ENCODE results near the gene OARD1.

Gene OARD1

GRCh38 chr6:41061196-41061726, 10.9 kb downstream of the OARD1 start:
- peaks cover 27% of the 10 kb centered on the region for H3K4me1 ChIP-seq (ENCODE audit: control insufficient read depth, insufficient read depth, low read length, poor library complexity, severe bottlenecking)
- 94 to 96% methylated on average over 11 to 13 of the region's 13 CpGs for WGBS, 2 experiments (ENCODE audit: insufficient coverage in 2 of 2)
- H3K4me3 ChIP-seq (ENCODE audit: extremely low read depth, insufficient read depth, low read length, poor library complexity, severe bottlenecking): no peak overlapping the region

DNA sequence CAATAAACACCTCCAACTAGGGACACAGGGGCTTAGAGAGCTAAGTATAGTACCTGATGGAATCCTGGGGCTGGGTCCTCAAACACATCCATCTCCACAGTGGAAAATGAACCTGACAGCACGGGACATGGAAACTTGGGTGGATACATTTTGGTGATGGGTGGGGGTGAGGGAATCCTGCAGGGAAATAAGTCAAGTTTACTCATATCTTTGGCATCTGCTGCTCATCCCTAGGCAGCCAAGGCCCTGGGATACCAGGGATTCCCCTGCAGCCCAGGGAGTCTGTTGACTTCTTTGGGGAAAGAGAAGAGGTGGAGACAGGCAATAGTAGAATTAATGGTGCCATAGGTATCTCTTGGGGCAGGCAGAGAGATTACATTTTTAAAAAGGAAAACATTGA, 12.6 kb downstream of the OARD1 start:
- no CpG with 5 or more reads among the region's 1 CpG for WGBS, 2 experiments (ENCODE audit: insufficient coverage in 2 of 2)
- no peak overlapping the region for H3K27ac ChIP-seq (ENCODE audit: low read depth, low read length, severe bottlenecking)
- no peaks in the 10 kb centered on the region for H3K9me3 ChIP-seq (ENCODE audit: control insufficient read depth, low read length)
- H3K36me3 ChIP-seq (ENCODE audit: control insufficient read depth, insufficient read depth, low read length): peaks cover 23% of the 10 kb centered on the region
- H3K4me3 ChIP-seq (ENCODE audit: extremely low read depth, insufficient read depth, low read length, poor library complexity, severe bottlenecking): no peak overlapping the region
- peaks cover 22% of the 10 kb centered on the region for H3K4me1 ChIP-seq (ENCODE audit: control insufficient read depth, insufficient read depth, low read length, poor library complexity, severe bottlenecking)

More at GRCh38 chr6:41061196-41061726, 10.9 kb downstream of the OARD1 start:
- no peaks in the 10 kb centered on the region for H3K9me3 ChIP-seq (ENCODE audit: control insufficient read depth, low read length)
- peaks cover 33% of the 10 kb centered on the region for H3K36me3 ChIP-seq (ENCODE audit: control insufficient read depth, insufficient read depth, low read length)
- no peak overlapping the region for H3K27ac ChIP-seq (ENCODE audit: low read depth, low read length, severe bottlenecking)

GRCh38 chr6:41058783-41059181, 13.4 kb downstream of the OARD1 start:
- Histone ChIP-seq H3K4me3 (ENCODE audit: extremely low read depth, insufficient read depth, low read length, poor library complexity, severe bottlenecking) (no peak overlapping the region), H3K27ac (ENCODE audit: low read depth, low read length, severe bottlenecking) (peak overlapping the region; percentile 32)
- 90 to 100% methylated on average over 1 of the region's 2 CpGs for WGBS, 2 experiments (ENCODE audit: insufficient coverage in 2 of 2)

GRCh38 chr6:41056768-41057490, 15.2 kb downstream of the OARD1 start:
- Histone ChIP-seq H3K4me3 (ENCODE audit: extremely low read depth, insufficient read depth, low read length, poor library complexity, severe bottlenecking) (no peak overlapping the region), H3K4me1 (ENCODE audit: control insufficient read depth, insufficient read depth, low read length, poor library complexity, severe bottlenecking) (peaks cover 20% of the 10 kb centered on the region), H3K27ac (ENCODE audit: low read depth, low read length, severe bottlenecking) (no peak overlapping the region), H3K36me3 (ENCODE audit: control insufficient read depth, insufficient read depth, low read length) (peaks cover 12% of the 10 kb centered on the region), H3K9me3 (ENCODE audit: control insufficient read depth, low read length) (no peaks in the 10 kb centered on the region)
- 92 to 93% methylated on average over 5 of the region's 6 CpGs for WGBS, 2 experiments (ENCODE audit: insufficient coverage in 2 of 2)

More at GRCh38 chr6:41058783-41059181, 13.4 kb downstream of the OARD1 start:
- no peaks in the 10 kb centered on the region for H3K9me3 ChIP-seq (ENCODE audit: control insufficient read depth, low read length)
- H3K4me1 ChIP-seq (ENCODE audit: control insufficient read depth, insufficient read depth, low read length, poor library complexity, severe bottlenecking): peaks cover 16% of the 10 kb centered on the region
- peaks cover 16% of the 10 kb centered on the region for H3K36me3 ChIP-seq (ENCODE audit: control insufficient read depth, insufficient read depth, low read length)

DNA sequence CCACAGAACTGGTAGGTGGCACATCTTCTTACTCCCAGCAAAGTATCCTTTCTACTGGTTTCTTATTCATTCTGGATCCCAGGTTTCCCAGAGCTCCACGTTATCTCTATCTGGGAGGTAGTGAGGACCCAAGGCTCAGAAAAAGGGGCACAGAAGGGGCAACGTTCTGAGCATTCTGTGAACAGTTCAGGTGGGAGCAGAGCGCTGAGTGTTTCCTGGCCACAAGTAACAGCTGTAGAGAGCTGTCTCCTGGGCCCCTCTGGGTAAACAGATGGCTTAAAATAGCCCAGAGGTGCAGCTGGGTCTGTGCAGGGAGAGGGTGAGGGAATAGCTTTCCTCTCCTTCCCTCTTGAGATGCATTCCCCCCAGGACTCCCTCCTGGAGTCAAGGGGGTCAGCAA, 17.0 kb downstream of the OARD1 start:
- 82 to 100% methylated on average over 2 to 3 of the region's 3 CpGs for WGBS, 2 experiments (ENCODE audit: insufficient coverage in 2 of 2)
- no peak overlapping the region for H3K4me3 ChIP-seq (ENCODE audit: extremely low read depth, insufficient read depth, low read length, poor library complexity, severe bottlenecking)

GRCh38 chr6:41054511-41054910, 17.6 kb downstream of the OARD1 start:
- Histone ChIP-seq H3K4me1 (ENCODE audit: control insufficient read depth, insufficient read depth, low read length, poor library complexity, severe bottlenecking) (peaks cover 25% of the 10 kb centered on the region), H3K9me3 (ENCODE audit: control insufficient read depth, low read length) (no peaks in the 10 kb centered on the region), H3K4me3 (ENCODE audit: extremely low read depth, insufficient read depth, low read length, poor library complexity, severe bottlenecking) (no peak overlapping the region), H3K36me3 (ENCODE audit: control insufficient read depth, insufficient read depth, low read length) (no peaks in the 10 kb centered on the region), H3K27ac (ENCODE audit: low read depth, low read length, severe bottlenecking) (no peak overlapping the region)
- 100% methylated on average over 2 of the region's 3 CpGs; no CpG with 5 or more reads in 1 of the 2 experiments for WGBS, 2 experiments (ENCODE audit: insufficient coverage in 2 of 2)

More for the DNA sequence above, 17.0 kb downstream of the OARD1 start:
- Histone ChIP-seq H3K9me3 (ENCODE audit: control insufficient read depth, low read length) (no peaks in the 10 kb centered on the region), H3K36me3 (ENCODE audit: control insufficient read depth, insufficient read depth, low read length) (no peaks in the 10 kb centered on the region), H3K4me1 (ENCODE audit: control insufficient read depth, insufficient read depth, low read length, poor library complexity, severe bottlenecking) (peaks cover 23% of the 10 kb centered on the region), H3K27ac (ENCODE audit: low read depth, low read length, severe bottlenecking) (no peak overlapping the region)

DNA sequence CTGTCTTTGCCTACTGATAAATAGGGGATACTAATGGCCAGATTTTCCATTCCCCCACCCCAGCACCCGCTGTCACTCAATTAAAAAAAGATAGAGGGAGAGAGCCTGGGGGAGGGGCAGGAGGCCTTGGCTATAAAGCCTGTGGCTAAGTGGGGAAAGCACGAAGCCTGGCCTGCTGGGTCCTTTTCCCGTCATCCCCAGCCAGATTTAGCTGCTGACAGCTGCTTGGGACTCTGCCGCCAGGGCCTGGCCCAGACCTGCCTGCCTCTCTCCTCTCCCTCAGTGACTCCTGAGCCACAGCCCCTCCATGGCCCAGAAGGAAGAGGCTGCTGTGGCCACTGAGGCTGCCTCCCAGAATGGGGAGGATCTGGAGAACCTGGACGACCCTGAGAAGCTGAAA, 19.1 kb downstream of the OARD1 start, which contains the start of gene APOBEC2:
TSS of gene APOBEC2 (plus strand) at position 162 of the 400 bp plus-strand sequence. CDS start at position 308, 146 bp downstream.
- H3K9me3 ChIP-seq (ENCODE audit: control insufficient read depth, low read length): no peaks in the 10 kb centered on the region
- H3K27ac ChIP-seq (ENCODE audit: low read depth, low read length, severe bottlenecking): no peak within 1 kb of the TSS
- H3K4me1 ChIP-seq (ENCODE audit: control insufficient read depth, insufficient read depth, low read length, poor library complexity, severe bottlenecking): peaks cover 23% of the 10 kb centered on the region
- 67 to 72% methylated on average over 2 to 4 of the region's 5 CpGs for WGBS, 2 experiments (ENCODE audit: insufficient coverage in 2 of 2)
- no peaks in the 10 kb centered on the region for H3K36me3 ChIP-seq (ENCODE audit: control insufficient read depth, insufficient read depth, low read length)
- H3K4me3 ChIP-seq (ENCODE audit: extremely low read depth, insufficient read depth, low read length, poor library complexity, severe bottlenecking): no peak within 1 kb of the TSS

GRCh38 chr6:41051873-41052272, 20.3 kb downstream of the OARD1 start:
- H3K27ac ChIP-seq (ENCODE audit: low read depth, low read length, severe bottlenecking): no peak overlapping the region
- WGBS, 2 experiments (ENCODE audit: insufficient coverage in 2 of 2): 87 to 91% methylated on average over 5 of the region's 5 CpGs
- no peaks in the 10 kb centered on the region for H3K36me3 ChIP-seq (ENCODE audit: control insufficient read depth, insufficient read depth, low read length)
- H3K9me3 ChIP-seq (ENCODE audit: control insufficient read depth, low read length): no peaks in the 10 kb centered on the region
- no peak overlapping the region for H3K4me3 ChIP-seq (ENCODE audit: extremely low read depth, insufficient read depth, low read length, poor library complexity, severe bottlenecking)
- peaks cover 21% of the 10 kb centered on the region for H3K4me1 ChIP-seq (ENCODE audit: control insufficient read depth, insufficient read depth, low read length, poor library complexity, severe bottlenecking)

GRCh38 chr6:41050536-41050935, 21.6 kb downstream of the OARD1 start:
- Histone ChIP-seq H3K9me3 (ENCODE audit: control insufficient read depth, low read length) (no peaks in the 10 kb centered on the region), H3K4me3 (ENCODE audit: extremely low read depth, insufficient read depth, low read length, poor library complexity, severe bottlenecking) (no peak overlapping the region), H3K4me1 (ENCODE audit: control insufficient read depth, insufficient read depth, low read length, poor library complexity, severe bottlenecking) (peaks cover 21% of the 10 kb centered on the region), H3K27ac (ENCODE audit: low read depth, low read length, severe bottlenecking) (no peak overlapping the region), H3K36me3 (ENCODE audit: control insufficient read depth, insufficient read depth, low read length) (no peaks in the 10 kb centered on the region)
- 80 to 83% methylated on average over 1 to 2 of the region's 3 CpGs for WGBS, 2 experiments (ENCODE audit: insufficient coverage in 2 of 2)

GRCh38 chr6:41049955-41050354, 22.2 kb downstream of the OARD1 start:
- Histone ChIP-seq H3K36me3 (ENCODE audit: control insufficient read depth, insufficient read depth, low read length) (no peaks in the 10 kb centered on the region), H3K4me1 (ENCODE audit: control insufficient read depth, insufficient read depth, low read length, poor library complexity, severe bottlenecking) (peaks cover 21% of the 10 kb centered on the region), H3K27ac (ENCODE audit: low read depth, low read length, severe bottlenecking) (peak overlapping the region; percentile 62), H3K4me3 (ENCODE audit: extremely low read depth, insufficient read depth, low read length, poor library complexity, severe bottlenecking) (no peak overlapping the region), H3K9me3 (ENCODE audit: control insufficient read depth, low read length) (no peaks in the 10 kb centered on the region)
- 80 to 81% methylated on average over 5 to 6 of the region's 7 CpGs for WGBS, 2 experiments (ENCODE audit: insufficient coverage in 2 of 2)

GRCh38 chr6:41049521-41049920, 22.6 kb downstream of the OARD1 start:
- Histone ChIP-seq H3K36me3 (ENCODE audit: control insufficient read depth, insufficient read depth, low read length) (no peaks in the 10 kb centered on the region), H3K4me3 (ENCODE audit: extremely low read depth, insufficient read depth, low read length, poor library complexity, severe bottlenecking) (no peak overlapping the region), H3K27ac (ENCODE audit: low read depth, low read length, severe bottlenecking) (peak overlapping the region; percentile 62), H3K4me1 (ENCODE audit: control insufficient read depth, insufficient read depth, low read length, poor library complexity, severe bottlenecking) (peaks cover 21% of the 10 kb centered on the region), H3K9me3 (ENCODE audit: control insufficient read depth, low read length) (no peaks in the 10 kb centered on the region)
- WGBS, 2 experiments (ENCODE audit: insufficient coverage in 2 of 2): 36 to 100% methylated on average over 1 of the region's 1 CpG

Data from mesodermal cell (in vitro differentiated cells).